ENCODE measurements around the gene MAN1C1.

MAN1C1 gene

DNA sequence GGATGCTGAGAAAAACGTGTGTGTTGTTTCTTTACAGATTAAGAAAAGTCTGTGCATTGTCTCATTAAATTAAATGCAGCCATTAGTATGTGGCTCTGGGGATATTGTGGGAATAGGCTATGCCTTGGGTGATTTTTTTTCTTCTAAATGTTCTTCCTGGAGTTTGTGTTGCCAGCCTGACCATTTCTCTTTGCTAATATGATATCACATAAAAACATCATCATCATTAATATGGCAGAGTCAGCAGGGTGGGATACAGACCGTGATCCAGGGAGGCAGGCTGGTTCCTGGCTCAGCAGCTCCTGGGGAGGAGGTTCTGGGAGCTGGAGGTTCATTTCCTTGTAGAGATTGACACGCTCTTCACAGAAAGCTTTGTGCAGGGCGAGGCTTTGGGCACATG is 122.8 kb downstream of the MAN1C1 start:
- no peak overlapping the region for H3K4me3 ChIP-seq (ENCODE audit: low read depth, low read length)
- TF ChIP-seq CTCF (IDR thresholded peaks at IDR 0.05; ENCODE audit: insufficient read depth, low read depth, low read length, missing control alignments), result no peak
- no peak for DNase-seq (ENCODE audit: low read depth)

DNA sequence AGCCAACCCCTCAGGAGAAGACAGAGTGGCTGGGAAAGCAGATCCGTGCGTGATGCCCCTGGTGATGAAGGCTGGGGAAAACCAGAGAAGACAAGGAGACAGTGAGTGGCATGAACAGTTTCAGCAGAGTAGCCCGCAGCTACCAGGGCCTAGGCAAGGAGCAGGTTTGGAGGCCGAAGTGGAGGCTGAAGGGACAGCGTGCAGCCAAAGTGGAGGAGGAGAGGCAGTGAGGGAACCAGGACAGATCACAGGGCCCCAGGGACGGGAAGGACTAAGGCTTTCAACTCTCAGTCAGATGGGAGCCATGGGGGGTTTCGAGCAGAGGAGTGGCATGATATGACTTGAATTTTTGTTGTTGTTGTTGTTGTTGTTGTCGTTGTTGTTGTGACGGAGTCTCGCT is 123.5 kb downstream of the MAN1C1 start:
- TF ChIP-seq CTCF (IDR thresholded peaks at IDR 0.05; ENCODE audit: insufficient read depth, low read depth, low read length, missing control alignments), result no peak
- H3K4me3 ChIP-seq (ENCODE audit: low read depth, low read length), result no peak overlapping the region

GRCh38 chr1:25742316-25742715 is 125.7 kb downstream of the MAN1C1 start:
- no peak for DNase-seq (ENCODE audit: low read depth)
- TF ChIP-seq CTCF (IDR thresholded peaks at IDR 0.05; ENCODE audit: insufficient read depth, low read depth, low read length, missing control alignments), result no peak
- no peak overlapping the region for H3K4me3 ChIP-seq (ENCODE audit: low read depth, low read length)

More for the DNA sequence above, 123.5 kb downstream of the MAN1C1 start:
- DNase-seq (ENCODE audit: low read depth), result no peak

DNA sequence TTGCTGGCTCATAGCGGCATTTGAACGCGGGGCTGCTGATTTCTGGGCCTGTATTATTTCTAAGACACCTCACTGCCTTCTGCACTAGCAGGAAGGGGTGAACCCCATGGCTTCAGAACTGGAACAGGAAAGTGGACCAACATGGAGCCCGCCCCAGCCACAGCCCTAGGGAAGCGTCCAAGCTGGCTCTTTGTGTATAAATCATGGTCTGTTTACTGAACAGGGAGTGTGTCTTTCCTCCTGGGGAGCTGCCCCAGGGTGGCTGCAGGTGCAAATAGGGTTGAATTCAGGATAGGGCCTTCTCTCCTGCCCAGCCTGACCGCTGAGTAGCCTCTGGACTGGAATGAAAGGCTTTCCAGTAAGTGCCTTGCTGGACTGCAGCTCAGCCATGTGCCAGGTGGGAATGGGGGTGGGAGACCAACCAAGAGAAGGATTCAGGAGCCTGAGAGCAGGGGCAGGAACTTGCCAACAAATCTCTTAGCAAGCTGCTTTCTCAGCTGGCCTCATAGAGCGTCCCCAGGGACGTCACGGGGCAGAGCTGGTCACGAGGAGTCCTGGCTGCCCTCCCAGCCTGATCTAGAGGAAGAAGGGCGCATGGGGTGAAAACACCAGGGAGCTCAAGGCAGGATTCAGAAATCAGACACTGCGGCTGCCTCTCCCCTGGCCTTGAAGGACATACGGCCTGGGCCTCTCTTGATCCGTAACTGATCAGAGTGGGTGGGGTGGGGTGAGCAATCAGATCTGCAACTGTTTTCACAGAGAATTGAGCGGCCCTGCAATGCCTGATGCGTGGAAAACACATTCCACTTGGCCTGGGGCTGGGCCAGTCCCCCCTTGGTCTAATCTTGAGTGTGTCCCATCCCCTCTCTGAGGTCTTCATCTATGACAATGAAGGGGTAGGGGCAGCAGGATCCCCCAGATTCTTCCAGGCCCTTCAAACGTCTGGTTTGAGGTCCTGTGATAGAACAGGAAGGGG is 126.9 kb downstream of the MAN1C1 start:
- TF ChIP-seq CTCF (IDR thresholded peaks at IDR 0.05; ENCODE audit: insufficient read depth, low read depth, low read length, missing control alignments), result no peak
- H3K4me3 ChIP-seq (ENCODE audit: low read depth, low read length), result no peak overlapping the region
- DNase-seq (ENCODE audit: low read depth), result no peak

DNA sequence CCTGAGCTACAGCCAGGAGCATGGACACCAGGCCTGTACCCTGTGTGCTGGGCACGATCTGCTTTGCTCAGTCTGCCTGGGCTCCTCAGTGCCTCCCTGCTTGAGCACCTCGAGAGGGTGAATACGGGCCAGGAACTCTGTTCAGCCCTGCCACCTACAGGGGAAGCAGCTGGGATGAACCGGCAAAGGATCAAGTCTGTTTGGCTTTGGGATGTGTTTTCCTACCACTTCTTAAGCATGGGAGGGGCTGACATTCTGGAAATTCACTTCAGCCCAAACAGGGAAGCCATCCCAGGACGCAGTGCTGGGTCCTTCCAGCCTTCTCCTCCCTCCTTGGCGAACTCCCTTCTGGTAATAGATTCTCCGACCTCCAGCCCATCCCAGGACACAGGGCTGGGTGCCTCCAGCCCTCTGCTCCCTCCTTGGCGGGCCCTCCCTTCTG is 127.6 kb downstream of the MAN1C1 start:
- H3K4me3 ChIP-seq (ENCODE audit: low read depth, low read length), result no peak overlapping the region
- no peak for TF ChIP-seq CTCF (IDR thresholded peaks at IDR 0.05; ENCODE audit: insufficient read depth, low read depth, low read length, missing control alignments)
- DNase-seq (ENCODE audit: low read depth), result no peak

DNA sequence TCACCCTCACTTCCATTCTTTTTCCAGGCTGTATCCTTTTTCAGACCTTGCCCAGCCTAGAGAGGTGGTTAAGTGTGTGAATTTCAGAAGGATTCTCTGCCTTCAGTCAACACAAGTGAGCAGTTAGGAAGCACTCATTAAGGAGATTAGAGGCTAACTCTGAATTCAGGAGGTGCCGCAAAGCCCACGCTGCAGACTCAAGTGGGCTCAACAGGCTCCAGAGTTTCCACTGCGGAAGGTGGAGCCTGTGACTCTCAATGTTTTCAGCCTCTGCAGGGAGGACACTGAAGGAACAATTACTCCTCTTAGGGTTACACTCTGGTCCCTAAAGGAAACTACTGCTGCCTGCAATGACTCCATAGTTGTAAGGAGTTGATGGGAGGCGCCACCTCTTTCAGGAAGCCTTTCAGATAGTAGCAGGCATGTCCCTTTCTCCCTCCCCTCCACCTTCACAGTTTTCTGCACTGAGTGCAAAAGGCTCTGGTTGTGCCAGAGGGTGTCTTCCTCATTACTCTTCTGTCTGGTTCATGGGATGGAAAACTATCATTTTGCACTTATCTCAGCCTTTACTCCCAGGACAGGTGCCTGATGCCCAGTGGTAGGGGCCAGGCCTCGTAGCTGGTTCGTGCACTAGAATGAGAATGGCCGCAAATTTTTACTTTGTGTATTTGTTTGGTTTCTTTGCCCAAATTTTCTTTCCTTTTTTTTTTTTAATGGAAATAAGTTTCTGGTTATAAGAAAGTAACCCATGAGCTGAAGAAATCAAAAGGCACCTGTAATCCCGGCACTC is 128.2 kb downstream of the MAN1C1 start:
- DNase-seq (ENCODE audit: low read depth), result no peak
- H3K4me3 ChIP-seq (ENCODE audit: low read depth, low read length), result no peak overlapping the region
- TF ChIP-seq CTCF (IDR thresholded peaks at IDR 0.05; ENCODE audit: insufficient read depth, low read depth, low read length, missing control alignments), result no peak

Measured in GM12865 (cell line).